H1 (cell line): ENCODE results near the gene FOXL1. TPM values are rescaled to one million over a fixed set of nuclear protein-coding genes. Genes with fewer than 3 reads are reported as not detected.

Source experiments
- CTCF ChIA-PET: fragments of 300-600 bp; sonication (Branson Sonifier 250); formaldehyde crosslinking; loops from one replicate; lab custom pipeline; 2021; ENCODE audit not compliant: partially characterized antibody; lab: Charles Lee
- POLR2A ChIA-PET: fragments of 300-600 bp; sonication (Branson Sonifier 250); formaldehyde crosslinking; loops from one replicate; lab custom pipeline; 2021; ENCODE audit warnings: inconsistent platforms; ENCODE audit not compliant: partially characterized antibody; lab: Charles Lee
- DNase-seq, 2 experiments: peaks; one replicate each; pipeline versions ENCODE4 v3.0.0 to v3.0.0-alpha.2; 2010 to 2022; ENCODE audit warnings: low spot score in 2 of 2, low read depth in 1 of 2, mixed read lengths in 1 of 2
- FAIRE-seq: peaks from 2 replicates; lab custom pipeline; 2011; peaks lifted over from hg19 to GRCh38; lab: Jason Lieb, UNC
- H2AFZ ChIP-seq: 2 replicates; pipeline ENCODE4 v1.8.1; 2012; ENCODE audit warnings: low read length, inconsistent platforms
- H2AK5ac ChIP-seq: 2 replicates; pipeline ENCODE4 v1.6.1; 2013; ENCODE audit warnings: low read depth, low read length
- H2BK120ac ChIP-seq: replicated peaks from 2 replicates; pipeline ENCODE3; 2013; ENCODE audit warnings: low read depth, low read length, inconsistent platforms
- H2BK12ac ChIP-seq: 2 replicates; pipeline ENCODE4 v1.6.1; 2013; ENCODE audit warnings: low read depth, low read length
- H2BK15ac ChIP-seq: 2 replicates; pipeline ENCODE4 v1.6.1; 2013; ENCODE audit warnings: low read length
- H2BK20ac ChIP-seq: 2 replicates; pipeline ENCODE4 v1.6.1; 2013; ENCODE audit warnings: low read length
- H2BK5ac ChIP-seq: 2 replicates; pipeline ENCODE4 v1.6.1; 2013; ENCODE audit warnings: low read depth, low read length
- H3K14ac ChIP-seq: 2 replicates; pipeline ENCODE4 v1.6.1; 2013; ENCODE audit warnings: inconsistent platforms; ENCODE audit not compliant: insufficient read length
- H3K18ac ChIP-seq: 2 replicates; pipeline ENCODE4 v1.6.1; 2013; ENCODE audit warnings: low read length; ENCODE audit errors: extremely low read depth
- H3K23ac ChIP-seq: 2 replicates; pipeline ENCODE4 v1.6.1; 2013; ENCODE audit warnings: inconsistent platforms; ENCODE audit not compliant: insufficient read length
- H3K23me2 ChIP-seq: 2 replicates; pipeline ENCODE4 v1.6.1; 2013; ENCODE audit warnings: low read depth, low read length
- H3K27ac ChIP-seq: 2 replicates; pipeline ENCODE4 v1.6.1; 2011; ENCODE audit warnings: low read depth, low read length, inconsistent platforms
- H3K27me3 ChIP-seq, 4 experiments: replicated peaks in 1 of 4; 1 replicate in 1 of 4; 2 replicates in 3 of 4; pipeline versions ENCODE4 v1.6.1 to v1.8.1; 2011 to 2013; ENCODE audit warnings: low read length in 3 of 4, mild to moderate bottlenecking in 3 of 4, inconsistent platforms in 2 of 4, mixed read lengths in 2 of 4, moderate library complexity in 1 of 4; ENCODE audit not compliant: control insufficient read depth in 3 of 4, insufficient read depth in 3 of 4; ENCODE audit errors: extremely low read depth in 1 of 4
- H3K36me3 ChIP-seq, 4 experiments: 2 replicates each; pipeline versions ENCODE4 v1.6.1 to v1.8.1; 2011 to 2013; ENCODE audit warnings: mild to moderate bottlenecking in 4 of 4, low read length in 3 of 4, moderate library complexity in 2 of 4, control low read depth in 1 of 4, inconsistent platforms in 1 of 4; ENCODE audit not compliant: insufficient read depth in 4 of 4, control insufficient read depth in 2 of 4
- H3K4ac ChIP-seq: replicated peaks from 2 replicates; pipeline ENCODE3; 2013; ENCODE audit warnings: low read length, low read depth, mixed read lengths, inconsistent platforms; ENCODE audit not compliant: insufficient read length
- H3K4me1 ChIP-seq, 4 experiments: replicated peaks in 1 of 4; 1 replicate in 1 of 4; 2 replicates in 3 of 4; pipeline versions ENCODE4 v1.6.1 to v1.8.1; 2011 to 2013; ENCODE audit warnings: low read length in 3 of 4, inconsistent platforms in 2 of 4, mixed read lengths in 1 of 4; ENCODE audit not compliant: insufficient read depth in 4 of 4, control insufficient read depth in 3 of 4
- H3K4me2 ChIP-seq, 2 experiments: 2 replicates each; pipeline versions ENCODE4 v1.6.1 to v1.8.1; 2011 to 2013; ENCODE audit warnings: low read depth in 2 of 2, low read length in 2 of 2, control low read depth in 1 of 2, inconsistent platforms in 1 of 2, mild to moderate bottlenecking in 1 of 2; ENCODE audit not compliant: insufficient read depth in 1 of 2
- H3K4me3 ChIP-seq, 4 experiments: fragments of 200-600, 300-600 bp in 1 of 4; sonication (generic), shearing (Covaris generic), sonication (Bioruptor Twin) in 1 of 4; 2 replicates each; pipeline versions ENCODE4 v1.5.1 to v1.8.1; 2011 to 2016; ENCODE audit warnings: low read length in 4 of 4, low read depth in 3 of 4, control low read depth in 2 of 4, inconsistent platforms in 2 of 4, mild to moderate bottlenecking in 2 of 4, mixed read lengths in 1 of 4, moderate library complexity in 1 of 4; ENCODE audit not compliant: insufficient read depth in 2 of 4; ENCODE audit errors: extremely low read depth in 1 of 4
- H3K56ac ChIP-seq: replicated peaks from 2 replicates; pipeline ENCODE3; 2013; ENCODE audit warnings: low read depth, mild to moderate bottlenecking, mixed read lengths, low read length, inconsistent platforms; ENCODE audit not compliant: insufficient read length
- H3K79me1 ChIP-seq: 2 replicates; pipeline ENCODE4 v1.6.1; 2013; ENCODE audit warnings: low read depth, low read length, control low read depth
- H3K79me2 ChIP-seq, 2 experiments: 2 replicates each; pipeline versions ENCODE4 v1.6.1 to v1.8.1; 2012 to 2013; ENCODE audit warnings: low read length in 2 of 2, mild to moderate bottlenecking in 2 of 2, inconsistent platforms in 1 of 2; ENCODE audit not compliant: insufficient read depth in 2 of 2, control insufficient read depth in 1 of 2
- H3K9ac ChIP-seq, 4 experiments: replicated peaks in 1 of 4; 1 replicate in 1 of 4; 2 replicates in 3 of 4; pipeline versions ENCODE4 v1.6.1 to v1.8.1; 2011 to 2013; ENCODE audit warnings: low read depth in 3 of 4, low read length in 3 of 4, control low read depth in 2 of 4, mild to moderate bottlenecking in 2 of 4, moderate library complexity in 2 of 4, inconsistent platforms in 1 of 4; ENCODE audit errors: extremely low read depth in 1 of 4
- H3K9me3 ChIP-seq, 2 experiments: 2 replicates each; pipeline versions ENCODE4 v1.6.1 to v1.8.1; 2012 to 2013; ENCODE audit warnings: mild to moderate bottlenecking in 2 of 2, moderate library complexity in 2 of 2, control low read depth in 1 of 2, inconsistent platforms in 1 of 2, low read depth in 1 of 2, low read length in 1 of 2, mixed read lengths in 1 of 2; ENCODE audit not compliant: insufficient read depth in 2 of 2
- H4K20me1 ChIP-seq, 2 experiments: replicated peaks in 1 of 2; 2 replicates each; pipeline versions ENCODE3 to v1.8.1; 2011 to 2013; ENCODE audit warnings: inconsistent platforms in 2 of 2, low read length in 2 of 2, mild to moderate bottlenecking in 1 of 2; ENCODE audit not compliant: insufficient read depth in 2 of 2, control insufficient read depth in 1 of 2
- H4K5ac ChIP-seq: 2 replicates; pipeline ENCODE4 v1.6.1; 2013; ENCODE audit warnings: low read length, low read depth, mixed read lengths, inconsistent platforms; ENCODE audit not compliant: insufficient read length
- H4K8ac ChIP-seq: 2 replicates; pipeline ENCODE4 v1.8.0; 2013; ENCODE audit warnings: mild to moderate bottlenecking, moderate library complexity, low read length, inconsistent platforms; ENCODE audit not compliant: insufficient read depth; ENCODE audit errors: extremely low read depth
- H4K91ac ChIP-seq: replicated peaks from 2 replicates; pipeline ENCODE3; 2013; ENCODE audit warnings: low read length, mixed read lengths, inconsistent platforms; ENCODE audit not compliant: insufficient read length
- BRCA1 ChIP-seq: IDR thresholded peaks from 2 replicates; pipeline ENCODE4 v1.6.1; 2012; ENCODE audit warnings: low read depth, low read length, improper control_type of control experiment
- CBX5 ChIP-seq: fragments of 300-800, 300-1000 bp; sonication (generic); IDR thresholded peaks from 2 replicates; pipeline ENCODE4 v1.7.1; 2016; ENCODE audit warnings: antibody characterized with exemption, low read length, low read depth
- CREB1 ChIP-seq: IDR thresholded peaks from 2 replicates; pipeline ENCODE4 v1.6.1; 2012; ENCODE audit warnings: inconsistent platforms
- FOSL1 ChIP-seq: IDR thresholded peaks from 2 replicates; pipeline ENCODE4 v1.6.1; 2011; ENCODE audit warnings: mild to moderate bottlenecking, low read depth, low read length, moderate library complexity; ENCODE audit not compliant: insufficient read depth
- KDM4A ChIP-seq: IDR thresholded peaks from one replicate; pipeline ENCODE4 v1.7.1; 2012; ENCODE audit warnings: low read depth, mild to moderate bottlenecking, moderate library complexity, low read length, inconsistent platforms; ENCODE audit not compliant: severe bottlenecking
- KDM5A ChIP-seq: fragments of 200-600 bp; IDR thresholded peaks from 2 replicates; pipeline ENCODE4 v1.7.1; 2012; ENCODE audit warnings: mild to moderate bottlenecking, low read length, inconsistent platforms, mixed read lengths
- POLR2A ChIP-seq, 2 experiments: IDR thresholded peaks; 1 replicate in 1 of 2; 2 replicates in 1 of 2; pipeline ENCODE4 v1.6.1; 2011; ENCODE audit warnings: low read depth in 2 of 2, low read length in 2 of 2, mild to moderate bottlenecking in 2 of 2; ENCODE audit errors: control extremely low read depth in 1 of 2
- SP2 ChIP-seq: IDR thresholded peaks from 2 replicates; pipeline ENCODE4 v1.6.1; 2012; ENCODE audit warnings: mild to moderate bottlenecking, low read length, inconsistent platforms
- SP4 ChIP-seq: IDR thresholded peaks from 2 replicates; pipeline ENCODE4 v1.6.1; 2012; ENCODE audit warnings: low read length, inconsistent platforms
- TCF12 ChIP-seq: IDR thresholded peaks from 2 replicates; pipeline ENCODE4 v1.6.1; 2011; ENCODE audit warnings: low read depth, mild to moderate bottlenecking, low read length
- WGBS, 2 experiments: shearing (Covaris generic) in 1 of 2; methylation state at CpG; one replicate each; pipeline versions ENCODE4 v1.1.6 to v1.1.7; 2013 to 2015; ENCODE audit warnings: low lambda C conversion rate in 2 of 2, mixed read lengths in 2 of 2, inconsistent platforms in 1 of 2, low coverage in 1 of 2, missing lambda C conversion rate in 1 of 2; ENCODE audit not compliant: insufficient replicate concordance in 2 of 2, insufficient coverage in 1 of 2, insufficient read length in 1 of 2; ENCODE audit errors: extremely low coverage in 1 of 2, missing lambda C conversion rate in 1 of 2; 5-methylcytosine and 5-hydroxymethylcytosine counted together
- polyA plus RNA-seq, 7 experiments: library from polyadenylated mRNA; depleted of rRNA in 3 of 7; stranded (reverse) in 5 of 7; unstranded in 2 of 7; fragments of >200 nt in 5 of 7; fragments of 200-250 nt in 2 of 7; gene quantifications; 1 replicate in 5 of 7; 2 replicates in 1 of 7; 4 replicates in 1 of 7; pipeline versions ENCODE4 v1.2.1 to v1.2.3, GENCODE V29; 2011 to 2013; ENCODE audit warnings: missing spikeins in 2 of 7, mixed read lengths in 2 of 7
- total RNA-seq: library from RNA; stranded (reverse); fragmentation: NEBNext Ultra II Directional; extraction: Animal tissue kit (Norgen Biotek cat#: 25700); gene quantifications from 2 replicates; pipeline ENCODE4 v1.2.1, GENCODE V29; 2021
- TF ChIP-seq, protein P1 (sequence below): IDR thresholded peaks from 2 replicates; pipeline ENCODE4 v1.6.1; 2012; ENCODE audit warnings: inconsistent platforms
- TF ChIP-seq, protein P2 (sequence below): IDR thresholded peaks from 2 replicates; pipeline ENCODE4 v1.6.1; 2011; ENCODE audit warnings: low read length, improper control_type of control experiment

FOXL1 gene
- total and polyA plus RNA-seq, 2 of the 8 experiments (the other 6 are each of a cell fraction or from before 2014, with no cell fraction given) = 0.03 TPM; not detected in 1

DNA sequence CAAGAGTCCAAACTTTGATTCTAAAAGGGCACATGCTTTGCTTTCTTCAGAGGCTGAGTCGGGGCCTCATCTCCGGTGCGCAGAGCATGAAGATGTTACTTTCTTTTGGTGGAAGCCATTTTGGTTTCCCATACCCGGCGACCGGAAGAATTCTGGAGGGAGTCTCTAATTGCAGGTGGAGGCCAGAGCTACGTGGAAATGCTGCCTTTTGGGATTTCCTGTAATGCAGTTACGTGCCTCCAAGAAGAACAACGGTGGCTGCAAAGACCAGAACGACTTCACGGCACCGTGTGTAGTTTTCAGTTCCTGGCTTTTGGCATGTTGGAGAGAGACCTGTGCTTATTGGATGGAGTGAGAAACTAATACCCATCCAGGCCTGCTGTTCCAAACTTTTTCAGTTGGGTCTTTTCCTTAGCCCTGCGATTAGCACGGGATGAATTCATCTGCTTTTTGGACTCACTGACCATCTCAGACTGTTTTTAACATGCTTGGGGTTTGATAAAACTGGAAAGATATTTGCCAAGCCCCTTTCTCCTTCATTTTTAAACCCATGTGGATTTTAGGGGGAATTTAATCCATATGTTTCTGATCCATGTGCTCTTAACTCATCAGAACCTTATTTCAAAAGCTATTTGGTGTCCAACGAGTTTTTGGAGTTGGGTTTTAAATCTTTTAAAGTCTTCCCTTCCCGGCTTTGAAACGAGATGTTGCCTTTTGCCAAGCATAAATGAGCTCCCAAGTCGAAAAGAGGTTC is 19.0 kb downstream of the FOXL1 start:
- H2BK20ac ChIP-seq = no peak overlapping the region
- H4K20me1 ChIP-seq = no peaks in the 10 kb centered on the region
- peaks cover 0 to 1% (median 0%) of the 10 kb centered on the region in 4 experiments; a peak in 3 of 7 replicates for H3K27me3 ChIP-seq
- H3K36me3 ChIP-seq = no peaks in the 10 kb centered on the region
- H3K9ac ChIP-seq = no peak overlapping the region
- H3K4ac ChIP-seq = no peak overlapping the region
- H3K18ac ChIP-seq = no peak overlapping the region
- no peak overlapping the region for H2BK120ac ChIP-seq
- POLR2A ChIA-PET = interaction anchor here (0.6 kb wide), 1 partner anchor 204 kb away, joined by 4 read pairs; no protein-coding TSS in a partner anchor
- FAIRE-seq (no peak), DNase-seq (no peak)
- CTCF ChIA-PET = no interaction called here
- H3K79me1 ChIP-seq = no peaks in the 10 kb centered on the region
- no peak overlapping the region for H4K91ac ChIP-seq
- no peak overlapping the region for H3K56ac ChIP-seq
- H3K27ac ChIP-seq = no peak overlapping the region
- no peak overlapping the region; the same call in 1 of the 2 replicates for H2AFZ ChIP-seq
- no peak overlapping the region for H2BK5ac ChIP-seq
- H3K23ac ChIP-seq = no peak overlapping the region
- H3K4me2 ChIP-seq = no peak overlapping the region
- H3K79me2 ChIP-seq = no peaks in the 10 kb centered on the region
- H2BK12ac ChIP-seq = no peak overlapping the region
- H3K9me3 ChIP-seq = no peaks in the 10 kb centered on the region
- H2AK5ac ChIP-seq = no peak overlapping the region
- H4K5ac ChIP-seq = no peak overlapping the region
- no peaks in the 10 kb centered on the region; a peak in 1 of 7 replicates for H3K4me1 ChIP-seq
- H3K4me3 ChIP-seq = no peak overlapping the region
- H3K14ac ChIP-seq = no peak overlapping the region
- 93% methylated on average over 18 of the region's 18 CpGs; no CpG with 5 or more reads in 1 of the 2 experiments for WGBS, 2 experiments
- H4K8ac ChIP-seq = no peak overlapping the region; the same call in 1 of the 2 replicates
- no peaks in the 10 kb centered on the region for H3K23me2 ChIP-seq
- H2BK15ac ChIP-seq = no peak overlapping the region
- TF ChIP-seq KDM4A (no peak), CREB1 (no peak), KDM5A (no peak), SP4 (no peak), FOSL1 (no peak), TCF12 (no peak), SP2 (no peak), CBX5 (no peak), POLR2A (IDR thresholded peaks at IDR 0.05; ENCODE audit: control extremely low read depth in 1 of 2, low read depth in 2 of 2, low read length in 2 of 2) (no peak), BRCA1 (no peak)
- TF ChIP-seq, protein P1, sequence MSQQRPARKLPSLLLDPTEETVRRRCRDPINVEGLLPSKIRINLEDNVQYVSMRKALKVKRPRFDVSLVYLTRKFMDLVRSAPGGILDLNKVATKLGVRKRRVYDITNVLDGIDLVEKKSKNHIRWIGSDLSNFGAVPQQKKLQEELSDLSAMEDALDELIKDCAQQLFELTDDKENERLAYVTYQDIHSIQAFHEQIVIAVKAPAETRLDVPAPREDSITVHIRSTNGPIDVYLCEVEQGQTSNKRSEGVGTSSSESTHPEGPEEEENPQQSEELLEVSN = no peak
- TF ChIP-seq, protein P2, sequence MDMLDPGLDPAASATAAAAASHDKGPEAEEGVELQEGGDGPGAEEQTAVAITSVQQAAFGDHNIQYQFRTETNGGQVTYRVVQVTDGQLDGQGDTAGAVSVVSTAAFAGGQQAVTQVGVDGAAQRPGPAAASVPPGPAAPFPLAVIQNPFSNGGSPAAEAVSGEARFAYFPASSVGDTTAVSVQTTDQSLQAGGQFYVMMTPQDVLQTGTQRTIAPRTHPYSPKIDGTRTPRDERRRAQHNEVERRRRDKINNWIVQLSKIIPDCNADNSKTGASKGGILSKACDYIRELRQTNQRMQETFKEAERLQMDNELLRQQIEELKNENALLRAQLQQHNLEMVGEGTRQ = no peak
